Endothelial cell of umbilical vein (primary cell): ENCODE measurements around the gene EEFSEC. TPM values are rescaled to one million over a fixed set of nuclear protein-coding genes. Genes with fewer than 3 reads are reported as not detected.

Source experiments
- BruUV-seq: library from RNA; stranded (reverse); fragments of 400-500 nt; replicated peaks from 2 replicates; lab custom pipeline; 2021; lab: Mats Ljungman, UMichigan
- CTCF ChIA-PET: fragments of 300-600, 350-600 bp; sonication (Branson Sonifier 250); formaldehyde crosslinking; loops from one replicate; lab custom pipeline; 2021; ENCODE audit warnings: antibody characterized with exemption, inconsistent platforms; lab: Charles Lee
- POLR2A ChIA-PET: fragments of 300-600, 350-600 bp; sonication (Branson Sonifier 250); formaldehyde crosslinking; loops from one replicate; lab custom pipeline; 2021; ENCODE audit warnings: antibody characterized with exemption, inconsistent platforms; lab: Charles Lee
- DNase-seq: peaks from one replicate; pipeline ENCODE4 v3.0.0-alpha.2; 2011; ENCODE audit warnings: low read depth, low spot score
- FAIRE-seq: peaks from 2 replicates; lab custom pipeline; 2011; peaks lifted over from hg19 to GRCh38; lab: Jason Lieb, UNC
- H2AFZ ChIP-seq: 2 replicates; pipeline ENCODE4 v1.6.0; 2012; ENCODE audit warnings: low read depth, low read length, control low read depth, inconsistent platforms
- H3K27ac ChIP-seq: 2 replicates; pipeline ENCODE4 v1.5.1; 2011; ENCODE audit warnings: low read depth, mild to moderate bottlenecking, control low read depth, low read length, moderate library complexity; ENCODE audit not compliant: insufficient read depth
- H3K27me3 ChIP-seq, 2 experiments: 2 replicates each; pipeline versions ENCODE4 v1.6.0 to v1.6.1; 2011; ENCODE audit warnings: low read length in 2 of 2, mixed read lengths in 1 of 2; ENCODE audit not compliant: control insufficient read depth in 2 of 2, insufficient read depth in 2 of 2
- H3K36me3 ChIP-seq, 2 experiments: 2 replicates in 1 of 2; 3 replicates in 1 of 2; pipeline ENCODE4 v1.5.1; 2011; ENCODE audit warnings: low read length in 2 of 2, mild to moderate bottlenecking in 1 of 2, moderate library complexity in 1 of 2; ENCODE audit not compliant: control insufficient read depth in 2 of 2, insufficient read depth in 2 of 2; ENCODE audit errors: extremely low read depth in 1 of 2
- H3K4me1 ChIP-seq: 3 replicates; pipeline ENCODE4 v1.5.1; 2011; ENCODE audit warnings: mild to moderate bottlenecking, low read length; ENCODE audit not compliant: control insufficient read depth, insufficient read depth; ENCODE audit errors: extremely low read depth
- H3K4me2 ChIP-seq: 2 replicates; pipeline ENCODE4 v1.6.1; 2011; ENCODE audit warnings: low read length, control low read depth, mixed read lengths; ENCODE audit not compliant: insufficient read depth
- H3K4me3 ChIP-seq, 3 experiments: fragments of 200-600 bp in 1 of 3; sonication (generic), shearing (Covaris generic) in 1 of 3; replicated peaks in 1 of 3; 2 replicates each; pipeline ENCODE4 v1.5.1; 2011 to 2016; ENCODE audit warnings: control low read depth in 3 of 3, low read length in 3 of 3, mild to moderate bottlenecking in 2 of 3, inconsistent platforms in 1 of 3, low read depth in 1 of 3, moderate library complexity in 1 of 3; ENCODE audit not compliant: insufficient read depth in 1 of 3
- H3K79me2 ChIP-seq: 2 replicates; pipeline ENCODE4 v1.6.0; 2012; ENCODE audit warnings: low read length, inconsistent platforms; ENCODE audit not compliant: control insufficient read depth, insufficient read depth
- H3K9ac ChIP-seq: replicated peaks from 2 replicates; pipeline ENCODE3; 2011; ENCODE audit warnings: low read length, control low read depth; ENCODE audit not compliant: insufficient read depth; ENCODE audit errors: extremely low read depth
- H3K9me1 ChIP-seq: replicated peaks from 3 replicates; pipeline ENCODE4 v1.6.0; 2011; ENCODE audit warnings: mild to moderate bottlenecking, low read length; ENCODE audit not compliant: control insufficient read depth, insufficient read depth; ENCODE audit errors: extremely low read depth
- H3K9me3 ChIP-seq: replicated peaks from 2 replicates; pipeline ENCODE4 v1.5.1; 2012; ENCODE audit warnings: low read length, inconsistent platforms; ENCODE audit not compliant: control insufficient read depth, insufficient read depth
- H4K20me1 ChIP-seq: replicated peaks from 2 replicates; pipeline ENCODE3; 2011; ENCODE audit warnings: mild to moderate bottlenecking, low read length; ENCODE audit not compliant: control insufficient read depth, insufficient read depth; ENCODE audit errors: extremely low read depth
- EZH2 ChIP-seq: IDR thresholded peaks from 2 replicates; pipeline ENCODE4 v1.6.1; 2012; ENCODE audit warnings: borderline replicate concordance, low read depth, mild to moderate bottlenecking, moderate library complexity, low read length, inconsistent platforms; ENCODE audit not compliant: severe bottlenecking
- FOS ChIP-seq: IDR thresholded peaks from 2 replicates; pipeline ENCODE4 v1.6.1; 2011; ENCODE audit warnings: mild to moderate bottlenecking, low read length, moderate library complexity, borderline replicate concordance; ENCODE audit not compliant: insufficient read depth
- GATA2 ChIP-seq: IDR thresholded peaks from 2 replicates; pipeline ENCODE4 v1.7.0; 2011; ENCODE audit warnings: low read depth, mild to moderate bottlenecking, moderate library complexity, mixed read lengths, low read length; ENCODE audit not compliant: insufficient read length, insufficient read depth
- JUN ChIP-seq: IDR thresholded peaks from 2 replicates; pipeline ENCODE4 v1.6.1; 2011; ENCODE audit warnings: borderline replicate concordance, low read depth; ENCODE audit not compliant: insufficient read length, insufficient read depth
- MAX ChIP-seq: IDR thresholded peaks from 2 replicates; pipeline ENCODE4 v1.6.1; 2011; ENCODE audit not compliant: insufficient read depth, insufficient read length
- POLR2A ChIP-seq: IDR thresholded peaks from 2 replicates; pipeline ENCODE4 v1.6.1; 2012; ENCODE audit warnings: low read depth, mild to moderate bottlenecking, control low read depth, low read length
- POLR2AphosphoS5 ChIP-seq: IDR thresholded peaks from 2 replicates; pipeline ENCODE4 v1.6.1; 2012; ENCODE audit warnings: low read depth, mild to moderate bottlenecking, control low read depth, low read length, moderate library complexity; ENCODE audit not compliant: insufficient read depth
- dilution Hi-C: fragments of 300-500 bp; cut with MboI; formaldehyde crosslinking; loops from one replicate; pipeline ENCODE4 v1.15.0; 2019; ENCODE audit warnings: low sequenced_read_pairs; ENCODE audit not compliant: extremely low pct_ligation_motif_present
- intact Hi-C: fragments of 100-400 bp; cut with micrococcal nuclease; formaldehyde crosslinking; loops from one replicate; pipeline ENCODE4 v1.10.0; 2022
- polyA plus RNA-seq, 4 experiments: library from polyadenylated mRNA; depleted of rRNA in 3 of 4; stranded (reverse) in 3 of 4; unstranded in 1 of 4; fragments of >200 nt; gene quantifications; 2 replicates each; pipeline versions ENCODE4 v1.2.1 to v1.2.3, GENCODE V29; 2011 to 2012; ENCODE audit warnings: missing spikeins in 1 of 4
- total RNA-seq: library from RNA; stranded (reverse); gene quantifications from 2 replicates; pipeline ENCODE4 v1.2.3, GENCODE V29; 2021
- TF ChIP-seq, protein P1 (sequence below), 2 donors: IDR thresholded peaks; 1 replicate in 1 of 2; 2 replicates in 1 of 2; pipeline ENCODE4 v1.5.1; 2011; ENCODE audit warnings: low read length in 2 of 2, mild to moderate bottlenecking in 2 of 2, moderate library complexity in 2 of 2, control low read depth in 1 of 2, inconsistent platforms in 1 of 2, low read depth in 1 of 2; ENCODE audit not compliant: insufficient read depth in 1 of 2; ENCODE audit errors: extremely low read depth in 1 of 2

Gene EEFSEC
- total and polyA plus RNA-seq, 2 donors (not counting 3 experiments of a cell fraction or from before 2014, with no cell fraction given), result 13.1 to 14.5 TPM

GRCh38 chr3:128425142-128425845 is 272.0 kb downstream of the EEFSEC start:
- ChIA-PET POLR2A (no interaction called here), CTCF (interaction anchor here (0.6 to 5.4 kb wide), 25 partner anchors 8 to 330 kb away, joined by 3 to 76 read pairs (median 5); partner anchors contain the start of gene GATA2)
- dilution Hi-C loops, result loop anchor here (25.0 kb wide), 1 partner anchor 162 kb away; no protein-coding TSS in a partner anchor
- H3K27me3 ChIP-seq, result no peaks in the 10 kb centered on the region
- no TSS peak for BruUV-seq
- no peak overlapping the region for H3K9ac ChIP-seq
- no peak overlapping the region for H3K4me2 ChIP-seq
- H2AFZ ChIP-seq, result no peak overlapping the region
- H4K20me1 ChIP-seq, result no peaks in the 10 kb centered on the region
- no peaks in the 10 kb centered on the region for H3K9me1 ChIP-seq
- H3K27ac ChIP-seq, result no peak overlapping the region
- H3K4me3 ChIP-seq, result no peak overlapping the region
- FAIRE-seq, result peak; percentile 55
- H3K36me3 ChIP-seq, result no peaks in the 10 kb centered on the region
- H3K79me2 ChIP-seq, result no peaks in the 10 kb centered on the region
- intact Hi-C loops, result no loop called here
- TF ChIP-seq POLR2AphosphoS5 (no peak), EZH2 (no peak), POLR2A (no peak), FOS (no peak), GATA2 (no peak), JUN (no peak), MAX (no peak)
- TF ChIP-seq, protein P1, sequence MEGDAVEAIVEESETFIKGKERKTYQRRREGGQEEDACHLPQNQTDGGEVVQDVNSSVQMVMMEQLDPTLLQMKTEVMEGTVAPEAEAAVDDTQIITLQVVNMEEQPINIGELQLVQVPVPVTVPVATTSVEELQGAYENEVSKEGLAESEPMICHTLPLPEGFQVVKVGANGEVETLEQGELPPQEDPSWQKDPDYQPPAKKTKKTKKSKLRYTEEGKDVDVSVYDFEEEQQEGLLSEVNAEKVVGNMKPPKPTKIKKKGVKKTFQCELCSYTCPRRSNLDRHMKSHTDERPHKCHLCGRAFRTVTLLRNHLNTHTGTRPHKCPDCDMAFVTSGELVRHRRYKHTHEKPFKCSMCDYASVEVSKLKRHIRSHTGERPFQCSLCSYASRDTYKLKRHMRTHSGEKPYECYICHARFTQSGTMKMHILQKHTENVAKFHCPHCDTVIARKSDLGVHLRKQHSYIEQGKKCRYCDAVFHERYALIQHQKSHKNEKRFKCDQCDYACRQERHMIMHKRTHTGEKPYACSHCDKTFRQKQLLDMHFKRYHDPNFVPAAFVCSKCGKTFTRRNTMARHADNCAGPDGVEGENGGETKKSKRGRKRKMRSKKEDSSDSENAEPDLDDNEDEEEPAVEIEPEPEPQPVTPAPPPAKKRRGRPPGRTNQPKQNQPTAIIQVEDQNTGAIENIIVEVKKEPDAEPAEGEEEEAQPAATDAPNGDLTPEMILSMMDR (IDR thresholded peaks at IDR 0.05; ENCODE audit: extremely low read depth in 1 of 2, insufficient read depth in 1 of 2, low read depth in 1 of 2, low read length in 2 of 2), result no peak
- peaks cover 3% of the 10 kb centered on the region for H3K4me1 ChIP-seq
- no peak for DNase-seq
- H3K9me3 ChIP-seq, result no peaks in the 10 kb centered on the region
